Activated CD4-positive, alpha-beta T cell treated with anti-CD3 and anti-CD28 coated beads, Interleukin-10, Interleukin-2, amounts not matched to agents 100 ng/mL and 50 ng/mL, durations not matched to agents 16 hours and 8 hours (primary cell): ENCODE measurements around the gene AHNAK2.
"Not testable (repeated sequence)": the region's sequence is repeated elsewhere in the genome, so short reads cannot be mapped to it uniquely, and the experiment has no call there.

Experiments
- DNase-seq: peaks from one replicate; pipeline ENCODE4 v3.0.0-alpha.2; 2020

Gene AHNAK2

GRCh38 chr14:104950021-104950420 is 28.2 kb downstream of the AHNAK2 start:
- no peak for DNase-seq

GRCh38 chr14:104949406-104949955 is 28.7 kb downstream of the AHNAK2 start:
- DNase-seq = not testable (repeated sequence)

GRCh38 chr14:104948736-104949031 is 29.5 kb downstream of the AHNAK2 start:
- no peak for DNase-seq

- DNase-seq = not testable (repeated sequence)
These were observed 30.1 kb downstream of the AHNAK2 start for GRCh38 chr14:104947881-104948735.

- not testable (repeated sequence) for DNase-seq
These were observed 31.0 kb downstream of the AHNAK2 start for GRCh38 chr14:104947201-104947600.

GRCh38 chr14:104945986-104946965 is 31.9 kb downstream of the AHNAK2 start:
- not testable (repeated sequence) for DNase-seq

GRCh38 chr14:104945266-104945665 is 32.9 kb downstream of the AHNAK2 start:
- not testable (repeated sequence) for DNase-seq

GRCh38 chr14:104944436-104945205 is 33.6 kb downstream of the AHNAK2 start:
- not testable (repeated sequence) for DNase-seq

GRCh38 chr14:104944016-104944308 is 34.2 kb downstream of the AHNAK2 start:
- not testable (repeated sequence) for DNase-seq

- DNase-seq = not testable (repeated sequence)
These were observed 34.8 kb downstream of the AHNAK2 start for GRCh38 chr14:104943216-104944015.

- DNase-seq = no peak
These were observed 35.6 kb downstream of the AHNAK2 start for GRCh38 chr14:104942586-104942985.

- DNase-seq = no peak
These were observed 36.4 kb downstream of the AHNAK2 start for GRCh38 chr14:104941508-104942365.

- DNase-seq = no peak
These were observed 37.5 kb downstream of the AHNAK2 start for GRCh38 chr14:104940526-104941150.

- no peak for DNase-seq
These were observed 38.3 kb downstream of the AHNAK2 start for GRCh38 chr14:104939666-104940410.

GRCh38 chr14:104938960-104939359 is 39.2 kb downstream of the AHNAK2 start:
- no peak for DNase-seq

GRCh38 chr14:104938436-104938835 is 39.7 kb downstream of the AHNAK2 start:
- no peak for DNase-seq

GRCh38 chr14:104937694-104938365 is 40.3 kb downstream of the AHNAK2 start:
- no peak for DNase-seq

- no peak for DNase-seq
These were observed 41.0 kb downstream of the AHNAK2 start for GRCh38 chr14:104937161-104937560.
